HTERT RPE-1 (cell line): Measurements from ENCODE around the gene DUSP1.
"Not testable (repeated sequence)": the region's sequence is repeated elsewhere in the genome, so short reads cannot be mapped to it uniquely, and the experiment has no call there.

Experiments used
- in situ Hi-C: fragments of 300-500 bp; cut with MboI; formaldehyde crosslinking; loops from 4 replicates; pipeline ENCODE4 v1.14.3; 2020; ENCODE audit warnings: low sequenced_read_pairs

The DUSP1 gene

GRCh38 chr5:172770675-172771438, at the start of gene DUSP1:
Gene DUSP1 (minus strand): TSS chr5:172771195. CDS start chr5:172770952, 243 bp downstream.
- in situ Hi-C loops = no loop called here

- in situ Hi-C loops = no loop called here
Observed at GRCh38 chr5:172820046-172820767, 49.2 kb upstream of the DUSP1 start.

- in situ Hi-C loops = no loop called here
Observed at GRCh38 chr5:172819569-172819968, 48.6 kb upstream of the DUSP1 start.

GRCh38 chr5:172818081-172818480, 47.1 kb upstream of the DUSP1 start:
- in situ Hi-C loops = no loop called here

GRCh38 chr5:172817664-172818063, 46.7 kb upstream of the DUSP1 start:
- in situ Hi-C loops = no loop called here

- in situ Hi-C loops = no loop called here
Observed at GRCh38 chr5:172816925-172817562, 46.0 kb upstream of the DUSP1 start.

GRCh38 chr5:172815631-172816030, 44.6 kb upstream of the DUSP1 start:
- in situ Hi-C loops = no loop called here

- in situ Hi-C loops = not testable (repeated sequence)
Observed at GRCh38 chr5:172810996-172811395, 40.0 kb upstream of the DUSP1 start.

GRCh38 chr5:172809774-172810173, 38.8 kb upstream of the DUSP1 start:
- in situ Hi-C loops = no loop called here

GRCh38 chr5:172807766-172808311, 36.8 kb upstream of the DUSP1 start:
- in situ Hi-C loops = no loop called here

GRCh38 chr5:172806897-172807672, 36.1 kb upstream of the DUSP1 start:
- in situ Hi-C loops = no loop called here

GRCh38 chr5:172805736-172806255, 34.8 kb upstream of the DUSP1 start:
- in situ Hi-C loops = no loop called here

- in situ Hi-C loops = no loop called here
Observed at GRCh38 chr5:172805018-172805683, 34.2 kb upstream of the DUSP1 start.

- in situ Hi-C loops = no loop called here
Observed at GRCh38 chr5:172802567-172803176, 31.7 kb upstream of the DUSP1 start.

GRCh38 chr5:172802112-172802511, 31.1 kb upstream of the DUSP1 start:
- in situ Hi-C loops = no loop called here

- in situ Hi-C loops = no loop called here
Observed at GRCh38 chr5:172801179-172801671, 30.2 kb upstream of the DUSP1 start.

GRCh38 chr5:172800088-172800551, 29.1 kb upstream of the DUSP1 start:
- in situ Hi-C loops = no loop called here

- in situ Hi-C loops = no loop called here
Observed at GRCh38 chr5:172799416-172799815, 28.4 kb upstream of the DUSP1 start.
